ENCODE measurements around the gene ZDHHC1. TPM values are rescaled to one million over a fixed set of nuclear protein-coding genes. Genes with fewer than 3 reads are reported as not detected.

ZDHHC1 gene
- total RNA-seq, 1 donor from 2014 or later = 18.9 TPM

GRCh38 chr16:67397036-67397801 is 19.1 kb downstream of the ZDHHC1 start:
- TF ChIP-seq CTCF (IDR thresholded peaks at IDR 0.05) = no peak
- peak; percentile 45 for DNase-seq

GRCh38 chr16:67396159-67397035 is 19.9 kb downstream of the ZDHHC1 start:
- Histone ChIP-seq H3K27ac (peak overlapping the region; percentile 76), H3K9me3 (no peaks in the 10 kb centered on the region), H3K4me1 (peaks cover 69% of the 10 kb centered on the region), H3K4me3 (no peak overlapping the region), H3K36me3 (no peaks in the 10 kb centered on the region), H3K27me3 (ENCODE audit: low read depth) (peaks cover 7% of the 10 kb centered on the region)
- DNase-seq = peak; percentile 84
- intact Hi-C loops (cut with DNase I) = no loop called here
- TF ChIP-seq CTCF (IDR thresholded peaks at IDR 0.05) = no peak
- ATAC-seq = peak; percentile 49 to 64

More at GRCh38 chr16:67397036-67397801, 19.1 kb downstream of the ZDHHC1 start:
- intact Hi-C loops (cut with DNase I) = no loop called here
- Histone ChIP-seq H3K27me3 (ENCODE audit: low read depth) (peaks cover 7% of the 10 kb centered on the region), H3K4me1 (peaks cover 61% of the 10 kb centered on the region), H3K36me3 (no peaks in the 10 kb centered on the region), H3K4me3 (no peak overlapping the region), H3K27ac (peak overlapping the region; percentile 69), H3K9me3 (no peaks in the 10 kb centered on the region)
- no peak for ATAC-seq

- Histone ChIP-seq H3K4me3 (no peak overlapping the region), H3K27me3 (ENCODE audit: low read depth) (peaks cover 7% of the 10 kb centered on the region), H3K4me1 (peaks cover 77% of the 10 kb centered on the region), H3K36me3 (no peaks in the 10 kb centered on the region), H3K9me3 (no peaks in the 10 kb centered on the region), H3K27ac (peak overlapping the region; percentile 76)
- intact Hi-C loops (cut with DNase I) = no loop called here
- no peak for ATAC-seq
- DNase-seq = no peak
- no peak for TF ChIP-seq CTCF (IDR thresholded peaks at IDR 0.05)
Observed at GRCh38 chr16:67395458-67396158, 20.7 kb downstream of the ZDHHC1 start.

GRCh38 chr16:67395105-67395457 is 21.2 kb downstream of the ZDHHC1 start:
- Histone ChIP-seq H3K4me1 (peaks cover 81% of the 10 kb centered on the region), H3K4me3 (peak overlapping the region; percentile 58), H3K27me3 (ENCODE audit: low read depth) (peaks cover 7% of the 10 kb centered on the region), H3K27ac (peak overlapping the region; percentile 76), H3K36me3 (no peaks in the 10 kb centered on the region), H3K9me3 (no peaks in the 10 kb centered on the region)
- no peak for TF ChIP-seq CTCF (IDR thresholded peaks at IDR 0.05)
- ATAC-seq (no peak), DNase-seq (no peak)
- intact Hi-C loops (cut with DNase I) = no loop called here
